Stimulated activated CD8-positive, alpha-beta memory T cell treated with anti-CD3 and anti-CD28 coated beads, Interleukin-15, amount 100 ng/mL, for 1 hour (primary cell): ENCODE measurements around the gene ZDHHC14.

ENCODE experiments used
- DNase-seq: peaks from one replicate; pipeline ENCODE4 v3.0.0-alpha.2; 2020; ENCODE audit warnings: low read depth

Gene ZDHHC14

DNA sequence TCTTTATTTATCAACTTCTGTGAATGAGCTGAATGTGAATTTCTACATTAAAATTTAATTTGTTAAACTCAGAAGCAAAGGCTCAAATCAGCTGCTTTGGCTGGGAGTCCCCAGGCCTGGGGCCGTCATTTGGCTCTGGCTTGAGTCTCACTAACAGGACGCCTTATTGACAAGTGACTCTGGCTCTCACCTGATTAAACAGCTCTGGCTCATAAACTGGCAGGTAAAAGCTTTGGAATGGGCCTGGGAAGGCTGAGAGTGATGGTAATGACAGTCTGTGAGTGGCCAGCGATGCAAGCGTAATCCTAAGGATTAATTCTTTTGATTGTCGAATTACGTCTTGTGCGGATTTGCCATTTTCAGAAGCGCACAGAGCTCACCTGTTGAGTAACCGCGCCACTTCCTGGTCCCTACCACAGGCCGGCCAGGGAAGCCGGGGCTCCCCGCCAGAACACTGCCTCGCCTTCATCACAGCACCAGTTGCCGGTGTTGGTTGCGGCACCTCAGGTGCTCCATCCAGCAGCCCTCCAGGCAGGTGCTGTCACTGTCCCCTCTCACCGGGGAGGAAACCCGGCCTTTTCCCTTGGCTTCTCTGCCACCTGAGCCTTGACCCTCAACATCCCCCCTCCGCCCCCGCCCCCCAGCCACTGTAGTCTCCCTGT is 110.7 kb downstream of the ZDHHC14 start:
- DNase-seq = no peak

DNA sequence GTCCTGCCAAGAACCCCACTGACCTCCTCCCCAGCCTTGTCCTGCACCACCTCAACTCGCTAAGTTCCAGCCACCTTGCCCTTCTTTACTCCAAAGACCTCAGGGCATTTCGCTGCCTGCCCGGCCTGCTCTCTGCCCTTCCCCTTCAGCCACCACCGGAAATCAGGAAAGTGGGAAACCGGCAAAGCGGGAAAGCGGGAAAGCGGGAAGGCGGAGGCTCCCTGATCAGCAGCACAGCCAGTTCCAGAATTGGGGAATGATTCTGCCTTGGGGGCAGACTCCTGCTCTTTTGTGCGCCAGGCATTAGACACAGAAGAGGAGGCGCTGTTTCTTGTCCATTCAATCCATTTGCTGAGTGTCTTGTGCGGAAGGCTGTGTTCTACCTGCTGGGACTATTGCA is 111.3 kb downstream of the ZDHHC14 start:
- DNase-seq = no peak

- DNase-seq = no peak
Measured at GRCh38 chr6:157492741-157493140, 111.8 kb downstream of the ZDHHC14 start.

- DNase-seq = no peak
Measured at GRCh38 chr6:157493173-157493572, 112.2 kb downstream of the ZDHHC14 start.

GRCh38 chr6:157493576-157493975 is 112.6 kb downstream of the ZDHHC14 start:
- DNase-seq = no peak

DNA sequence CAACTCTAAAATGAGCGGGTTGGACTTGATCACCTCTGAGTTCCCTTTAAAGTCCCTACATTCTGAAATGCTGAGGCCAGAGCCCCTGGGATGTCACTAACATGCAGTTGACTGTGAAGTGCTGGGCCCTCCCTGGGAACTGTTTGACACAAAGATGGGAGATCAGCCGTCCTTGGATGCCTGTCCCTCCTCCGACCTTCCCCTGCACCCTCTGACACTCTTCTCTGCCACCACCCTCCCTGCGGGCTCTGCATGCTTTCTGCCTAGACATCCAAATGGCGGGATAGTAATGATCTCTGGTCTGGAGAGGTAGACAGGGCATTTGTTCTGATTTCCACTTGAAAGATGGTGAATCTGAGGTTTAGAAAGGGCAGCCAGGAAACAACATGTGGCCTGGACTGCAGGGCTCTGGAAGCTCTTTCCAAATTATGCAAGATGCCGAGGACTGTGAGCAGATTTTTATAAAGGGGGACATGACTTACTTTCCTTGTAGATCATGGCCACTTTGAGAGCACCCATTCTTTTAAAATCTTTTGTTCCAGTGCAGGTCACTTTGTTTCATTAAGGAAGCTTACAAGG is 113.2 kb downstream of the ZDHHC14 start:
- no peak for DNase-seq

GRCh38 chr6:157496534-157497095 is 115.6 kb downstream of the ZDHHC14 start:
- DNase-seq = no peak

GRCh38 chr6:157497579-157497978 is 116.6 kb downstream of the ZDHHC14 start:
- DNase-seq = no peak

- no peak for DNase-seq
Measured at GRCh38 chr6:157498817-157499216, 117.8 kb downstream of the ZDHHC14 start.

GRCh38 chr6:157500022-157500421 is 119.0 kb downstream of the ZDHHC14 start:
- DNase-seq = no peak

GRCh38 chr6:157503018-157503747 is 122.2 kb downstream of the ZDHHC14 start:
- no peak for DNase-seq

- no peak for DNase-seq
Measured at GRCh38 chr6:157505912-157506491, 125.0 kb downstream of the ZDHHC14 start.

- DNase-seq = no peak
Measured at GRCh38 chr6:157510323-157511188, 129.6 kb downstream of the ZDHHC14 start.

DNA sequence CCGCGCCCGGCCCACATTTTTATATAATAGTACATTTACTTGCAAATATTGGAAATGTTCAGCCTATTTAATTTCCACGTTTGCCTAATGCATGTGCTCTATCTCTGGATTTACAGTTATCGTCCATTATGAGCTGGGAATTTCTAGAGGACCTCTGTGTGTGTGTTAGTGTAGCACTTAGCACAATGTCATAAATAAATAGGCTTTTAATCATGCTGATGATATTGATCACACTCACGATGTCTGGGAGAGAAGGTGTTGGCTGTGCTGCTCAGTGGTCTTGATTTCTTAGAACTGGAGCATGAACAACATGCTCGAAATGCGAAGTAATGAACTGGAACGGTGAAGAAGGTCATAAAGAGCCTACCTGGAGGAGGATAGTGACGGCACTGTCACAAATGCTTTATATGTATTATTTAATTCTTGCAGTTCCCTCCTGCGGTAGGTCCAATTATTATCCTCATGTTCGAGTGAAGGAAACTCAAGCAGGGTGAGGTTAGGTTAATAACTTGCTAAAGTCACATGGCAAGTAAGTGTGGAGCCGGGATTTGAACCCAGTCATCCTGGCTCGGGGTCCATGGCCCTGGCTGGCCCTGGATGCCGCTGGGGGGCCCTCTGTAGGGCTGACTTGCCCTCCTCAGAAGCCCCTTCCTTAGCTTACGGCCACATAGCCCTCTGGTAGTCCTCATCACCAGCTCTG is 130.8 kb downstream of the ZDHHC14 start:
- DNase-seq = no peak

DNA sequence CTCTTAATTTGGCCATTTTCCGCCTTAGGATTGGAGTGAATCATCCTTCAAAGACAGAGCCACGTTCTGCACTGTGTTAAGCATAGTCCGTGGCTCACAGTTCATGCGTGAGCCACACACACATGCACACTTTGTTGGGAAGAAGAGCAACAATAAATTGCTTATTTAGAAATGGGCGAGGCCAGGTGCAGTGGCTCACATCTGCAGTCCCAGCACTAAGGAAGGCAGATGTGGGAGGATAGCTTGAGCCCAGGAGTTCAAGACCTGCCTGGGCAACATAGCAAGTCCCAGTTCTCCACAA is 131.3 kb downstream of the ZDHHC14 start:
- no peak for DNase-seq

GRCh38 chr6:157513004-157513603 is 132.1 kb downstream of the ZDHHC14 start:
- no peak for DNase-seq

- no peak for DNase-seq
Measured at GRCh38 chr6:157513619-157514485, 132.9 kb downstream of the ZDHHC14 start.

DNA sequence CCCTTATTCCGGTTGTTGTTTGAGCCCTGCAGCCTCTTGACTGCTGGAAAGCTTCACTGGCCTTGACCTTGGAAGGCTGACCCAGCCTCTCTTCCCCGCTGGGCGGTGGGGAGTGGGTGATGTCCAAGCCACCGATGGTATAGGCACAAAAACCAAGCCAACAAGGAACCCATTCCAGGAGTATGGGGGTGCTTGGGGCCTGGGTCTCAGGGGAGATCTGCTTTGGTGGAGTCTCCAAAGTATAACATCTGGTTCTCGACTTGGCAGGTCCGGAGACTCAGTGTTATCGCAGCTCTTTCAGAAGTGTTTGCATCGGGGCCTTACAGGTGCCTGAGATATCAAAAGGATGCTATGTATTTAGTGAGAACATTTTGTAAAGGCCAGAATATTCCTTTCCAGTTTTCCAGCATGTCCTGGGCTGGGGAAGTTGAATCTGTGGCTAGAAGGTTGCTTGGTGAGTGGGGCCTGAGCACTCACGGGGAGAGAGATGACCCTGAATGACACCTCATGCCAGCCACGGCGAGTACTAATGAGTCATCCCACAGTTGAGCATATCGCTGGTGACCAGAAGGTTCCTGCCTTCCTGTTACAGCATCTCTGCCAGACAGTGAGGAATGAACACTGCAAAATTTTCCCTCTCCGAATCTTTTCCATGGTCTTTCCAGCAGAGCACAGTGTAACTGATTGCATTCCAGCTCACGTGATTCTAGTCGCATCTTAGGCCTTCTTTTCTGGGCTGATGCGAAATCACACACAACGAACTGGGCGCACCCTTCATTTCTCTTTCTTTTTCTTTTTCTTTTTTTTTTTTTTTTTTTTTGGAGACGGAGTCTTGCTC is 133.9 kb downstream of the ZDHHC14 start:
- no peak for DNase-seq
